ENCODE data around the gene RNFT1.
"Not testable (repeated sequence)": the region's sequence is repeated elsewhere in the genome, so short reads cannot be mapped to it uniquely, and the experiment has no call there.

The RNFT1 gene

GRCh38 chr17:59996608-59997007 lies 32.1 kb upstream of the RNFT1 start:
- H3K9me2 ChIP-seq (replicated peaks; ENCODE audit: control insufficient read depth, low read length); H4K20me1 ChIP-seq (ENCODE audit: control insufficient read depth, insufficient read depth, low read depth, low read length); H3K4me2 ChIP-seq (ENCODE audit: low read length); H3K4me3 ChIP-seq (ENCODE audit: low read length); H3F3A ChIP-seq (ENCODE audit: control insufficient read depth, insufficient read depth); H3K27ac ChIP-seq (ENCODE audit: low read depth, low read length); H3K79me2 ChIP-seq (ENCODE audit: control insufficient read depth, low read length); H3K9me3 ChIP-seq (ENCODE audit: control insufficient read depth, insufficient read depth, low read length); H3K36me3 ChIP-seq (ENCODE audit: control insufficient read depth, low read length); H3K4me1 ChIP-seq (ENCODE audit: control insufficient read depth, low read length); H3K27me3 ChIP-seq (ENCODE audit: control insufficient read depth, low read length): not testable (repeated sequence)

- H3K9me3 ChIP-seq (ENCODE audit: control insufficient read depth, insufficient read depth, low read length); H3F3A ChIP-seq (ENCODE audit: control insufficient read depth, insufficient read depth); H3K79me2 ChIP-seq (ENCODE audit: control insufficient read depth, low read length); H3K27ac ChIP-seq (ENCODE audit: low read depth, low read length); H3K9me2 ChIP-seq (replicated peaks; ENCODE audit: control insufficient read depth, low read length); H3K4me1 ChIP-seq (ENCODE audit: control insufficient read depth, low read length); H3K36me3 ChIP-seq (ENCODE audit: control insufficient read depth, low read length); H3K4me2 ChIP-seq (ENCODE audit: low read length); H3K27me3 ChIP-seq (ENCODE audit: control insufficient read depth, low read length); H4K20me1 ChIP-seq (ENCODE audit: control insufficient read depth, insufficient read depth, low read depth, low read length); H3K4me3 ChIP-seq (ENCODE audit: low read length): not testable (repeated sequence)
Observed at GRCh38 chr17:59975166-59975565, 10.6 kb upstream of the RNFT1 start.

DNA sequence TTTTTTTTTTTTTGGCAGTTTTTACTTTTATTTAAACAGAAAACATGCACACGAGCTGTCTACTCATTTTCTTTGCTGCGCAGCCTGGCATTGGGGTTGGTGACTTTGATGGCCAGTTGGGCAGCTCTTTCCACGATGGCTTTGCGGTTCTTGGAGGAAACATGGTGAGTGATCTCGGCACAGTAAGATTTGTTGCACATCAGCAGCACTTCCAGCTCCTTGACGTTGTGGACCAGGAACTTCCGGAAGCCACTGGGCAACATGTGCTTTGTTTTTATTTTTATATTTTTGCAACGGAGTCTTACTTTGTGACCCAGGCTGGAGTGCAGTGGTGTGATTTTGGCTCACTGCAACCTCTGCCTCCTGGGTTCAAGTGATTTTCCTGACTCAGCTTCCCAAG lies 8.9 kb upstream of the RNFT1 start:
- H3K9me2 ChIP-seq (replicated peaks; ENCODE audit: control insufficient read depth, low read length); H3K79me2 ChIP-seq (ENCODE audit: control insufficient read depth, low read length); H3K4me3 ChIP-seq (ENCODE audit: low read length); H3K9me3 ChIP-seq (ENCODE audit: control insufficient read depth, insufficient read depth, low read length); H4K20me1 ChIP-seq (ENCODE audit: control insufficient read depth, insufficient read depth, low read depth, low read length); H3K27ac ChIP-seq (ENCODE audit: low read depth, low read length); H3K4me2 ChIP-seq (ENCODE audit: low read length); H3K36me3 ChIP-seq (ENCODE audit: control insufficient read depth, low read length); H3K27me3 ChIP-seq (ENCODE audit: control insufficient read depth, low read length); H3F3A ChIP-seq (ENCODE audit: control insufficient read depth, insufficient read depth); H3K4me1 ChIP-seq (ENCODE audit: control insufficient read depth, low read length): not testable (repeated sequence)

GRCh38 chr17:59972778-59973177 lies 8.2 kb upstream of the RNFT1 start:
- Histone ChIP-seq H3K4me3 (ENCODE audit: low read length) (no peak overlapping the region), H3K9me3 (ENCODE audit: control insufficient read depth, insufficient read depth, low read length) (no peaks in the 10 kb centered on the region), H3K4me2 (ENCODE audit: low read length) (no peak overlapping the region), H3F3A (ENCODE audit: control insufficient read depth, insufficient read depth) (no peaks in the 10 kb centered on the region), H3K9me2 (replicated peaks; ENCODE audit: control insufficient read depth, low read length) (no peaks in the 10 kb centered on the region), H3K4me1 (ENCODE audit: control insufficient read depth, low read length) (no peaks in the 10 kb centered on the region), H3K79me2 (ENCODE audit: control insufficient read depth, low read length) (no peaks in the 10 kb centered on the region), H4K20me1 (ENCODE audit: control insufficient read depth, insufficient read depth, low read depth, low read length) (no peaks in the 10 kb centered on the region), H3K36me3 (ENCODE audit: control insufficient read depth, low read length) (no peaks in the 10 kb centered on the region), H3K27ac (ENCODE audit: low read depth, low read length) (no peak overlapping the region), H3K27me3 (ENCODE audit: control insufficient read depth, low read length) (no peaks in the 10 kb centered on the region)
- TF ChIP-seq CTCF (IDR thresholded peaks at IDR 0.05; ENCODE audit: low read depth, low read length, poor library complexity, severe bottlenecking) (no peak), EZH2phosphoT487 (IDR thresholded peaks at IDR 0.05; ENCODE audit: borderline replicate concordance, low read length) (no peak)

GRCh38 chr17:59971771-59972170 lies 7.2 kb upstream of the RNFT1 start:
- not testable (repeated sequence) for H4K20me1 ChIP-seq (ENCODE audit: control insufficient read depth, insufficient read depth, low read depth, low read length); H3K27ac ChIP-seq (ENCODE audit: low read depth, low read length); H3K4me1 ChIP-seq (ENCODE audit: control insufficient read depth, low read length); H3K4me3 ChIP-seq (ENCODE audit: low read length); H3K4me2 ChIP-seq (ENCODE audit: low read length); H3K9me3 ChIP-seq (ENCODE audit: control insufficient read depth, insufficient read depth, low read length); H3K36me3 ChIP-seq (ENCODE audit: control insufficient read depth, low read length); H3K9me2 ChIP-seq (replicated peaks; ENCODE audit: control insufficient read depth, low read length); H3F3A ChIP-seq (ENCODE audit: control insufficient read depth, insufficient read depth); H3K27me3 ChIP-seq (ENCODE audit: control insufficient read depth, low read length); H3K79me2 ChIP-seq (ENCODE audit: control insufficient read depth, low read length)
